ENCODE measurements around the gene ADAP1. TPM values are rescaled to one million over a fixed set of nuclear protein-coding genes. Genes with fewer than 3 reads are reported as not detected.

ADAP1 gene
- total RNA-seq, 1 donor from 2014 or later, result 10.2 TPM

- peak; percentile 8 for DNase-seq
- no peak for ATAC-seq
- intact Hi-C loops (cut with micrococcal nuclease), result no loop called here
These were observed 65.1 kb downstream of the ADAP1 start for GRCh38 chr7:889391-889790.

- DNase-seq (peak; percentile 26), ATAC-seq (no peak)
- intact Hi-C loops (cut with micrococcal nuclease), result no loop called here
These were observed 65.5 kb downstream of the ADAP1 start for GRCh38 chr7:889025-889390.

- peak; percentile 27 for DNase-seq
- no peak for ATAC-seq
- intact Hi-C loops (cut with micrococcal nuclease), result no loop called here
These were observed 66.1 kb downstream of the ADAP1 start for GRCh38 chr7:888081-889024.

GRCh38 chr7:887488-887820 lies 67.0 kb downstream of the ADAP1 start:
- DNase-seq (peak; percentile 29), ATAC-seq (no peak)
- intact Hi-C loops (cut with micrococcal nuclease), result no loop called here

GRCh38 chr7:886626-887487 lies 67.6 kb downstream of the ADAP1 start:
- intact Hi-C loops (cut with micrococcal nuclease), result no loop called here

DNA sequence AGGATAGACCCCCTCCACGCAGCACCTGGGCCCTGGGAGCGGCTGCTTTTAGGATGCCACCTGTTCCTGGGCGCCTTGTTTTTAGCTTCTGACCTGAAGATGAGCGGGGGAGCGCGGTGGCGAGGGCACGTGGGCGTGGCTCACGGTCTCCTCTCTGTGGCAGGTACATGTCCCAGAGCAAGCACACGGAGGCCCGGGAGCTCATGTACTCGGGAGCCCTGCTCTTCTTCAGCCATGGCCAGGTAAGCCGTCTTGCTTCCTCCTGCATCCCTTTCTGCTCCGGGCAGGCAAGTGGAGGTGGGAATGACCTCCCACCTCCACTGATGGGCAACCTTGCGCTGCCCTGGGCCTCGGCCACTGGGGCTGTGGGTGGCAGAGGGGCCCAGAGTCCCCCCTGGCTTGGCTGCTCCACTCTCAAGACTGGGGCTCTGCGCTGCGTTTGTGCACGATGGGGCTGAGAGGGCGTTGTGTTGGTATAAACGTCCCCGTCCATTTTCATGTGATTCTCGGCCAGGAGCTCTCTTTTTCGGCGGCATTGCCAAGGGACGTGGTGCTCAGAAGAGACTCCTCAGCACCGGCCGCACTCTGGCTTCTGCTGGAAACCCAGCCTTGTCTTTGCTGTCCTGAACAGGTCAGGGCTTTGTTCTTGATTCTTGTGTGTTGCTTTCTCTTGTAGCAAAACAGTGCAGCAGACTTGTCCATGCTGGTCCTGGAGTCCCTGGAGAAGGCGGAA lies 68.4 kb downstream of the ADAP1 start:
- intact Hi-C loops (cut with micrococcal nuclease), result no loop called here
- peak; percentile 28 for DNase-seq
- no peak for ATAC-seq

More at GRCh38 chr7:886626-887487, 67.6 kb downstream of the ADAP1 start:
- DNase-seq, result peak; percentile 91
- peak; percentile 91 for ATAC-seq

- no peak for ATAC-seq
- peak; percentile 34 for DNase-seq
These were observed 69.1 kb downstream of the ADAP1 start for GRCh38 chr7:885261-885892.

GRCh38 chr7:884191-885003 lies 70.1 kb downstream of the ADAP1 start:
- DNase-seq (peak; percentile 34), ATAC-seq (no peak)
- intact Hi-C loops (cut with micrococcal nuclease), result no loop called here

More at GRCh38 chr7:885261-885892, 69.1 kb downstream of the ADAP1 start:
- intact Hi-C loops (cut with micrococcal nuclease), result no loop called here

DNA sequence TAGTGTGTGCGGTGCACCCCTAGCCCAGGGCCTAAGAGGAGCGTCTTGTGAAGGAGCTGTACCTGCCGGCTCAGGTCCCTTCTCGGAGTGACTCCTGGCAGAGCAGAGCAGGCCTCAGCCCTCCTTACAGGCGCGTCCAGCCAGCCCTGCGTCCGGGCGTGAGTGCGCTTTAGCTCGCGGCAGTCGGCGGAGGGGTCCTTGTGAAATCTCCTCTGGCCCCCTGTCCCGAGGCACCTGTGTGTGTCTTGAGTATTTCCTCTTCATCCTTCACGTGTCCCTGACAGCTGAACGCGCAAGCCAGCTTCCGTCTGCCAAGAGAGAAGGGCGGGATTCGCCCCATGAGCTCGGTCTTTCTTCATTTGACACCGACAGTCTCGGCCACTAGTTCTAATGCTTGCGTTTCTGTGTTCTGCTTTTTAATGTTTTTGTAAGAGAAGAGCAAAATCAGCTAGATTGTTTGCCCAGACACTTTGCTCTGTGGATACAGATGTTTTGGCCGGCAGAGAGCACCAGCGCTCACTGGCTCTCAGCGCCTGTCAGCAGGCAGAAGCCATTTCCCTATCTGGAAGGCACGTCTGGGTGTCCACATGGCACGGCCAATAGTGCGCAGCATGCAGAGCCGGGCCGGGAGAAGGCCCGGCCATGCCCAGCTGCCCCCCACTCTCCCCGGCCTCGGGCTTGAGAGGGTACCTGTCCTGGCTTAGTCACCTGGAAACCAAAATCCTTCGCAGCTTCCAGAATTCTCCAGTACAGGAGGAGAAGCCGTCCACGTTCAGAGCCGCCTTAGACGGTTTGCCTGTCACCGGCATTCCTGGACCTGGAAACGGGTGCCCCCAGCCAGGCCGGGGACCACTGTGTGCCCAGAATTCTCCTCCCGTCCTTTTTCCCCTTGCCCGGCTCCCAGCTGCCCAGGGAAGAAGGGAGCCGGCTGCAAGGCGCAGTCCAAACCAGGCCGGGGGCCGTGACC lies 71.1 kb downstream of the ADAP1 start:
- DNase-seq, result peak; percentile 55
- intact Hi-C loops (cut with micrococcal nuclease), result no loop called here
- peak; percentile 9 for ATAC-seq

DNA sequence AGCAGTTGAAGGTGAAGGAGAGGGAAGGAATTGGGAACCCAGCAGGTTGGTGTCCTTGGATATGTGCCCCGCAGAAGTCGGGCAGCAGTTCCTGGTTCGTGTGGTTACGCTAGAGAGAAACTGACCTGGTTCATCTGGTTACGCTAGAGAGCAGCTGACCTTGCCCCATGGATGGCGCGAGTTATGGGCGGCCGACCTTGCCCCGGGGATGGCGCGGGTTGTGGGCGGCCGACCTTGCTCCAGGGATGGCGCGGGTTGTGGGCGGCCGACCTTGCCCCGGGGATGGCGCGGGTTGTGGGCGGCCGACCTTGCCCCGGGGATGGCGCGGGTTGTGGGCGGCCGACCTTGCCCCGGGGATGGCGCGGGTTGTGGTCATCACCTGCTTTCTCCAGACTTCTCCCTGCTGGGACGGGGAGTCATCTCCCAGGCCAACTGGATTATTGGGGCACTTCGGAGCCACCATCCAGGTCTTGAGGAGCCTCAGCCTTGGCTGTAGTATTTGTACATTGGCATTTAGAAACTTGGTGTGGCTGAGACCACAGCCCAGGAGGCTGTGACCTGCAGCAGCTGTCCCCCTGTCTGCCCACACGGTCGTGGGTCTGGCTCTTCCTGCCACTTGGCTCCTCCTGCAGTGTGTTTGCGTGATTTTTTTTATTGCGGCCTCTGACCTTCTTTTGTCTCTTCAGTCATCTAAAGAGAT lies 72.0 kb downstream of the ADAP1 start:
- intact Hi-C loops (cut with micrococcal nuclease), result no loop called here

GRCh38 chr7:881441-882234 lies 72.8 kb downstream of the ADAP1 start:
- ATAC-seq (no peak), DNase-seq (no peak)
- intact Hi-C loops (cut with micrococcal nuclease), result no loop called here

More for the DNA sequence above, 72.0 kb downstream of the ADAP1 start:
- peak; percentile 15 for DNase-seq
- no peak for ATAC-seq

DNA sequence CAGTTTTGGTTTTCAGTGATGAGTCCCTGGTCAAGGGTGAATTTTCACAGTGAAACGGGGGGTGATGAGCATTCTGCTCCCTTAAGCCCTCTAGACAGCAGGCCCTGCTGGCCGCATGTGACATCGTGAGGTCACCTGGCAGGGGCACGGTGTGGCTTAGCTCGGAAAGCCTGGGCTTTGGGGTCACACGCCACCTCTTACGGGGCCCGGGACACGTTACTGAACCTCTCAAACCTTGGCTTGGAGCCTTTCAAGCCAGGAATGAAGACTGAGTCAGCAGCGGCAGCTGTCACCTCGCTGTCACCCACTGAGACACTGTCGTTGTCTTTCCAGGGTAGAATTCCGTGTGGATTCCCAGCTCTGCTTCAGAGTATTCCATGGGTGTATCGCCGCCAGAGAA lies 74.0 kb downstream of the ADAP1 start:
- DNase-seq (peak; percentile 48), ATAC-seq (no peak)
- intact Hi-C loops (cut with micrococcal nuclease), result no loop called here

DNA sequence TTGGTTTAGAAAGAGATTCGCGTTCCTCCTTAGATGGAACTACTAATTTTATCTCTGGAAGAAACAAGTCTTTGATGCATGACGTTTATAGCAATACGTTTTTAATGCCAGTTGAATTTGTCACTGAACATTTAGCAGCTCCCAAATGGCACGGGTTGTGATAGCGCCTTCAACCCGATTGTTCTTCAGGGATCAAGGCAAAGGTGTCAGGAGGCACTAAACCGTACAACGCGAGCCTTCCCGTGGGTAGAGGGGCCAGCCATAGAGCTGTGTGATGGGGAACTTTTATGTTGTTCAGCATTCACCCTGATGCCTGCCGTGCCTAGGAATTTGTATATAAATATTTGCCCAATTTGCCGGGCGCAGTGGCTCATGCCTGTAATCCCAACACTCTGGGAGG lies 74.8 kb downstream of the ADAP1 start:
- intact Hi-C loops (cut with micrococcal nuclease), result loop anchor here (10.0 kb wide), 2 partner anchors 55 to 95 kb away; no protein-coding TSS in a partner anchor
- ATAC-seq, result no peak
- no peak for DNase-seq

- intact Hi-C loops (cut with micrococcal nuclease), result loop anchor here (10.0 kb wide), 2 partner anchors 54 to 94 kb away; no protein-coding TSS in a partner anchor
- peak; percentile 32 for DNase-seq
- ATAC-seq, result no peak
These were observed 75.4 kb downstream of the ADAP1 start for GRCh38 chr7:879093-879492.
